ENCODE measurements around the gene NEB. TPM values are rescaled to one million over a fixed set of nuclear protein-coding genes. Genes with fewer than 3 reads are reported as not detected.

Gene NEB
- total and polyA plus RNA-seq, 12 donors: 3.0 to 32.5 (median 7.6) TPM

DNA sequence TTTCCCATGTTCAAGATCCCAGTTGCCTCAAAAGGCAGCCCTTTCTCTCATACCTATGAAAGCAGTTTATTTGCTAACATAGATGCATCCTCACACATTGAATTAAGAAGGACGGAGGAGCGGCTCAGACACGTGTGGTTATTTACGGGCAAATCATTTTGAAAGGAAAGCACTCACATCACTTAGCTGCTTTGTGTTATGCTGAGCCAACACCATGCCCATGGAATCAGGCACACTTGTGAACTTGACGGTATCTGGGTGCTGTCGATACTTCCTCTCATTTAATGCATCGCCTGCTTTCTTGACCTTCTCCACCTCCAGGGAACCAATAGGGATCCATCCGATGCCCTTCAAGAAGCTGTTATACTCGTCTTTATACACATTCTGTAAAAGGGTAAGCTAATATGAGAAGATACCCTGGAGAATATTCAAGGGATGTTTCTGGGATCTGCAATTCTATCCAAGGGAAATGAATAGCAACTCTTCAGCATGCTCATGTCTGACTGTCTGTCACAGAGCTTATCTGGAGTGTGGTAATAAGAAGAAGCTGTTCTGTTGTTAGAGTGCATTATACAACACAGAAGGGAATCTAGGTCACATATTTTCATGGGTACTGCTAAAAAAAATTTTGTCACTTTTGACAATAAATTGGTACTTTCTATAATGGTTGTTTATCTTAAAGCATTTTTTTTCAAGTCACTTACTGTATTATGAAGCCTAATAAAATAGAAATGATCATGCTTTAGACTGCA lies 63.3 kb downstream of the NEB start:
- intact Hi-C loops (cut with DNase I): no loop called here
- TF ChIP-seq POLR2A (IDR thresholded peaks at IDR 0.05): no peak
- TF ChIP-seq, protein P1, sequence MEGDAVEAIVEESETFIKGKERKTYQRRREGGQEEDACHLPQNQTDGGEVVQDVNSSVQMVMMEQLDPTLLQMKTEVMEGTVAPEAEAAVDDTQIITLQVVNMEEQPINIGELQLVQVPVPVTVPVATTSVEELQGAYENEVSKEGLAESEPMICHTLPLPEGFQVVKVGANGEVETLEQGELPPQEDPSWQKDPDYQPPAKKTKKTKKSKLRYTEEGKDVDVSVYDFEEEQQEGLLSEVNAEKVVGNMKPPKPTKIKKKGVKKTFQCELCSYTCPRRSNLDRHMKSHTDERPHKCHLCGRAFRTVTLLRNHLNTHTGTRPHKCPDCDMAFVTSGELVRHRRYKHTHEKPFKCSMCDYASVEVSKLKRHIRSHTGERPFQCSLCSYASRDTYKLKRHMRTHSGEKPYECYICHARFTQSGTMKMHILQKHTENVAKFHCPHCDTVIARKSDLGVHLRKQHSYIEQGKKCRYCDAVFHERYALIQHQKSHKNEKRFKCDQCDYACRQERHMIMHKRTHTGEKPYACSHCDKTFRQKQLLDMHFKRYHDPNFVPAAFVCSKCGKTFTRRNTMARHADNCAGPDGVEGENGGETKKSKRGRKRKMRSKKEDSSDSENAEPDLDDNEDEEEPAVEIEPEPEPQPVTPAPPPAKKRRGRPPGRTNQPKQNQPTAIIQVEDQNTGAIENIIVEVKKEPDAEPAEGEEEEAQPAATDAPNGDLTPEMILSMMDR (IDR thresholded peaks at IDR 0.05): no peak
- 93 to 95% (median 95%) methylated on average over 9 of the region's 9 CpGs for WGBS, 4 donors
- Histone ChIP-seq H3K9me3 (replicated peaks in 1 of 3) (no peaks in the 10 kb centered on the region), H3K27me3 (no peaks in the 10 kb centered on the region), H3K36me3 (replicated peaks in 1 of 2) (no peaks in the 10 kb centered on the region), H3K4me1 (replicated peaks in 1 of 2) (no peaks in the 10 kb centered on the region), H3K4me3 (no peak overlapping the region), H3K27ac (no peak overlapping the region)
- DNase-seq: no peak

DNA sequence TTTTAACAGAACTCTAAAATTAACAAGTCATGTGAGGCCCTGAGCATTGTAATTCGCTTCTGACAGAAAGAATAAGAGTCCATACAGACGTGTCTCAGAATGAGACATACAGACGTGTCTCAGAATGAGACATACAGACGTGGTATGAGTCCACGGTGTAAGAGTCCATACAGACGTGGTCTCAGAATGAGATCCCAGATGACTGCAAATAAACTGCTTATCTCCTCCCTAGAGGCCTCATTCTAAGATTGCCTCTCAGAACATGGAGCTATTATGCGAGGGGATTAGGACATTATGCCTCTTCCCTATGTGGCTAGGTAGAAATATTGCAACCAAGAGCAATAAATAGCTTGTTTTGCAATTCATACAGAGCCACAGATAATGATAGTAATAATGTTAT lies 63.9 kb downstream of the NEB start:
- Histone ChIP-seq H3K27ac (no peak overlapping the region), H3K9me3 (replicated peaks in 1 of 3) (no peaks in the 10 kb centered on the region), H3K36me3 (replicated peaks in 1 of 2) (no peaks in the 10 kb centered on the region), H3K27me3 (no peaks in the 10 kb centered on the region), H3K4me3 (no peak overlapping the region), H3K4me1 (replicated peaks in 1 of 2) (no peaks in the 10 kb centered on the region)
- WGBS, 4 donors: 83 to 94% (median 88%) methylated on average over 7 of the region's 7 CpGs
- intact Hi-C loops (cut with DNase I): no loop called here
- TF ChIP-seq POLR2A (IDR thresholded peaks at IDR 0.05): no peak
- TF ChIP-seq, protein P1 (IDR thresholded peaks at IDR 0.05): no peak
- DNase-seq: no peak

DNA sequence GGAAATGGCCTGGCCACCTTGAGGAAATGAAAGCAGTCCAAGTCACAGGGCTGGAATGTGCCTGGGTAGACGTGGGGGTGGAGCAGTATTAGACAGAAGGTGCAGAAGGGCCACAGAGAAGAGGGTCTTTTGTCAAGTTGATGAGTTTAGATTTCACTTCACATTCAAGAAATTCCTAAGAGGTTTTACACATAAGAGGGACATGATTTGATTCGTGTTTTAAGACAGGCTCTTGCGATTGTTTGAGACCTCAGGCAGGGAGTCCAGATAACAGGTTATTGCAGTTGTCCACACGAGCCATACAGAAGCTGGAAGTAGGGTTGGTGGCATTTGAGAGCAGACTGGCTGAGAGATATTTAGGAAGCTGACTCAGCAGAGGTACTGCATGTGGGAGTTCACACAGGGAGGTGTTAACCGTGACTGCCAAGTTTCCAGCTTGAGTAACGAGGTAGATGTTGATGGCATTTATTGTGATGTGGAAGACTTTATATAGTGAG lies 64.6 kb downstream of the NEB start:
- TF ChIP-seq, protein P1 (IDR thresholded peaks at IDR 0.05): no peak
- no peak for TF ChIP-seq POLR2A (IDR thresholded peaks at IDR 0.05)
- no peaks in the 10 kb centered on the region for H3K4me1 ChIP-seq (replicated peaks in 1 of 2)
- no peaks in the 10 kb centered on the region for H3K27me3 ChIP-seq
- H3K9me3 ChIP-seq (replicated peaks in 1 of 3): no peaks in the 10 kb centered on the region
- no peak for DNase-seq
- no peaks in the 10 kb centered on the region for H3K36me3 ChIP-seq (replicated peaks in 1 of 2)
- H3K27ac ChIP-seq: no peak overlapping the region
- WGBS, 4 donors: 72 to 82% (median 79%) methylated on average over 6 of the region's 6 CpGs
- H3K4me3 ChIP-seq: no peak overlapping the region
- intact Hi-C loops (cut with DNase I): no loop called here

DNA sequence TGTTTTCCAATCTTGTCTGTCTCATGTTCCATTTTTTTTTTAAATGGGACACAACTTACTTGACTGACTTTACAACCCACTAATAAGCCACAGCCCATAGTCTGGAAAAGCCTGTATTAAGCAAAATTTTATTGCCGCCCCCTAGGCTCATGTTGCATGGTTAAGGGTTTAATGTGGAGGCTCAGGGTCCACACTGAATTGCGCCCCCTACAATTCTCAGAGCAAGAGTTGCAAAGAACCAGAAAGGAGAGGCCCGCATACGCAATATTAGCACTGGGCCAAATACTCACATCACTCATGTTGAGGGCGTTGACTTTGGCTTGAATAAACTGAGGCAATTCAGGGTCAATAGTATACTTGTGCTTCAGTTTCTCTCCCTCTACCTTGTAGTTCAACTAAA lies 65.5 kb downstream of the NEB start:
- Histone ChIP-seq H3K36me3 (replicated peaks in 1 of 2) (no peaks in the 10 kb centered on the region), H3K4me3 (no peak overlapping the region), H3K27me3 (no peaks in the 10 kb centered on the region), H3K9me3 (replicated peaks in 1 of 3) (no peaks in the 10 kb centered on the region), H3K4me1 (replicated peaks in 1 of 2) (no peaks in the 10 kb centered on the region), H3K27ac (no peak overlapping the region)
- DNase-seq: no peak
- intact Hi-C loops (cut with DNase I): no loop called here
- TF ChIP-seq, protein P1 (IDR thresholded peaks at IDR 0.05): no peak
- no peak for TF ChIP-seq POLR2A (IDR thresholded peaks at IDR 0.05)
- 92 to 97% (median 94%) methylated on average over 5 of the region's 5 CpGs for WGBS, 4 donors
